GM21381 (cell line): ENCODE results near the gene ORAI1.
A peak's percentile ranks its signal among the peaks of the same experiment; 100 is the strongest.
"Not testable (repeated sequence)": the region's sequence is repeated elsewhere in the genome, so short reads cannot be mapped to it uniquely, and the experiment has no call there.

ENCODE experiments used
- ATAC-seq: cut with Tn5 transposase; IDR thresholded peaks from one replicate; pipeline ENCODE4 v1.9.1; 2021; ENCODE audit warnings: mild to moderate bottlenecking, moderate library complexity; ENCODE audit not compliant: unreplicated experiment

ORAI1 gene

DNA sequence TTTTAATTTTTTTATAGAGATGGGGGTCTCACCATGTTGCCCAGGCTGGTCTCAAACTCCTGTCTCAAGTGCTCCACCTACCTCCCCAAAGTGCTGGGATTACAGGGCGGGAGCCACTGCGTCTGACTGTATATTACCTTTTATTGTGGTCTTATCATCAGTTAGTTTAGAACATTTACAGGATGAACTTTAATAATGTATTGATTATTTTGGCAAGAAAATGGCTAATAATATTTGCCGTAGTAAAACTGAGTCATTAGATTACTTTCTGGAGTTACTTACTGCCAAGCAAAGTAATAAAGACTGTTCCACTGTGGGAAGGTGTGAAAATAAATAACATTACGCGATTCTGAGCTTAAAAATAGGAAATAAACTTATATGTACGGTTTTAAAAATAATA is 23.6 kb upstream of the ORAI1 start:
- ATAC-seq, result no peak

DNA sequence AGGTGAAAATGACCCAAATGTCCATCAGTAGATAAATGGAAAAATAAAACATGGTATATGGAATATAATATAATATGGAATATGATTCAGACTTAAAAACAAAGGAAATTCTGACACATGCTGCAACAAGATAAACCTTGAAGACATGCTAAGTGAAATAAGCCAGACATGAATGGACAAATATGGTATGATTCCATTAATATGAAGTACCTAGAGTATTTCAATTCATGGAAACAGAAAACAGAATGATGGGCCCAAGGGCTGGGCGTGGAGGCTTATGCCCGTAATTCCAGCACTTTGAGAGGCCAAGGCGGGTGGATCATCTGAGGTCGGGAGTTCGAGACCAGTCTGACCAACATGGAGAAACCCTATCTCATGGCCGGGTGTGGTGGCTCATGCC is 22.7 kb upstream of the ORAI1 start:
- no peak for ATAC-seq

DNA sequence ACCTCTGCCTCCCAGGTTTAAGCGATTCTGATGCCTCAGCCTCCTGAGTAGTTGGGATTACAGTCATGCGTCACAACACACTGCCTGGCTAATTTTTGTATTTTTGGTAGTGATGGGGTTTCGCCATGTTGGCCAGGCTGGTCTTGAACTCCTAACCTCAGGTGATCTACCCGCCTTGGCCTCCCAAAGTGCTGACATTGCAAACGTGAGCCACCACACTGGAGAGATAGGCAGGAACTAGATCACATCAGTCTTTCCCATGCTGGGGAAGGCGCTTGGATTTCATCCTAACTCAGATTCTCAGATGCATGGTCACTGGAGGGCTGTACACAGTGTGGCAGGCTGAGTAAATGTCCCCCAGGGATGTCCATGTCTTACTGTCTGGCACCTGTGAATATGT is 18.0 kb upstream of the ORAI1 start:
- no peak for ATAC-seq

- ATAC-seq, result no peak
Observed at GRCh38 chr12:121610239-121611149, 15.8 kb upstream of the ORAI1 start.

DNA sequence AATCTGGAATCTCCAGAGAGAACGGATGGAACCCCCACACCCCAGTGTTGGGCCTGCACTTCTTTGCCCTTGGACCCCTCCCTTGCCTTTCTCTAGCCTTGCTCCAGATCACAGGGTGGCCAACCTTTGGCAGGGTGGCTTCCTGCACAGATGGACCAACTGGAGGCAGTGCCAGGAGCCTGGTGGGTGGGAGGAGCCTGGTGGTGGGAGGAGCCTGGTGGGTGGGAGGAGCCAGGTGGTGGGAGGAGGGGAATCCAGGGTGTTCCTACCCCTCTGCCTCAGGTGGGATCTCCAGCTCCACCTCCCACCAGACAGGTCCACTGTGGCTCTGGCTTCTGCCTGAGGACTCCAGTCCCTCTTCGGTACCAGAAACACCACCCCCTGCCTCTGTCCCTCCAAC is 15.0 kb upstream of the ORAI1 start:
- ATAC-seq, result no peak

DNA sequence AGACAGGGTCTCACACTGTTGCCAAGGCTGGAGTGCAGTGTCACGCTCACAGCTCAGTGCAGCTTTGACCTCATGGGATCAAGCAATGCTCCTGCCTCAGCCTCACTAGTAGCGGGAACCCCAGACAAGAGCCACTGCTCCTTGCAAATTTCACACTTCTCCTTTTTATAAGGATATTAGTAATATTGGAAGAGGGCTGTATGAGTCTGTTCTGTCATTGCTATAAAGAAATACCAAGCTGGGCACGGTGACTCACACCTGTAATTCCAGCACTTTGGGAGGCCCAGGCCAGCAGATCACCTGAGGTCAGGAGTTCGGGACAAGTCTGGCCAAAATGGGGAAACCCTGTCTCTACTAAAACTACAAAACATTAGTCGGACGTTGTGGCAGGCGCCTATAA is 12.9 kb upstream of the ORAI1 start:
- ATAC-seq, result no peak

GRCh38 chr12:121614872-121615467 is 11.4 kb upstream of the ORAI1 start:
- ATAC-seq, result no peak

- ATAC-seq, result no peak
Observed at GRCh38 chr12:121618659-121619233, 7.6 kb upstream of the ORAI1 start.

GRCh38 chr12:121620333-121620891 is 5.9 kb upstream of the ORAI1 start:
- ATAC-seq, result no peak

DNA sequence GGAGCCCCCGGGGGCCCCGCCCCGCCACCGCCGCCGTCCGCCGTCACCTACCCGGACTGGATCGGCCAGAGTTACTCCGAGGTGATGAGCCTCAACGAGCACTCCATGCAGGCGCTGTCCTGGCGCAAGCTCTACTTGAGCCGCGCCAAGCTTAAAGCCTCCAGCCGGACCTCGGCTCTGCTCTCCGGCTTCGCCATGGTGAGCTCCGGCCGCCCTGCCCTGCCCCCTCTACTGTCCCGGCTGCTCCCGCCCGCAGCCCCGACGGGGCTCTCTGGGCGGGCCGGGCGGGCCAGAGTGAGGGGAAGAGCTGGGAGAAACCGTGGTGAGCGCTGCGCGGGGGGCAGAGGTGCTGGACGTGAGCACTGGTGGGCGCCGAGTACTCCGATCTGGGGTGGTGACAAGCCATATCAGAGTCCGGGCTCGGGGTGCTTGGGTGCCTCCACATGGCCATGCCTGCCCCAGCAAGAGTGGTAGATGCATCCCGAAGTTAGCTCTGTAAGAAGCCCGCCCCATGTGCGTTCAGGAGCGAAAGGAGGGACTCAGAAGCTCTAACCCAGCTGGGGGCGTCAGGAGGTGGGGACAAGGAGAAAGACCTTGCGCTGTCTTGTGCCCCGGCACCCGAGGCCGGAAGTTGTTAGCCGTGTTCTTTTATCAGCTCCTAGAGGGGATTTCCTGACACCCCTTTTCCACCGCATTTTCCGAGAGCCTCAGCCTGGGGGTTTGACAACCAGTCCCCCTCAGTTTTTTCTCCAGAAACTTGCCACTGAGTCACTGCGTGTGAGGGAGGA is 717 bp downstream of the ORAI1 start:
- peak; percentile 27 for ATAC-seq

DNA sequence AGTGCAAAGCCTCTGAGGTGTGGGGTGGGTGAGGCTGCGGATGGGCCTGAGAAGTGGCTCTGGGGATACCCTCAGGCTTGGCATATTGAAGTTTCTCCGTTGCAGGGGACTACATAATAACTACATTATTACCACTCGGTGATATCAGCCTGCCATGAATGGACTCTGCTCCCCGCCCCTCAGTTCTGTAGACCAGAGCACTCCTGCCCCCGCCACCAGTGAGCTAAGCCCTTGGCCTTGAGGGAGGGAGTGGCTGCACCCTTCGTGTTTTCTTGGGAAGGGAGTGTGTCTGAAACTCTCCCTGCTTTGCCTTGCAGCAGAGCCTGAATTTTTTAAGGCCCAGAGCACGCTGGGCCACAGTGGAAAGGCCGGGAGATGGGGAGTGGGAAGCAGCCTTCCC is 1.7 kb downstream of the ORAI1 start:
- no peak for ATAC-seq

GRCh38 chr12:121628536-121628935 is 2.2 kb downstream of the ORAI1 start:
- ATAC-seq, result no peak

GRCh38 chr12:121630791-121631355 is 4.5 kb downstream of the ORAI1 start:
- ATAC-seq, result no peak

DNA sequence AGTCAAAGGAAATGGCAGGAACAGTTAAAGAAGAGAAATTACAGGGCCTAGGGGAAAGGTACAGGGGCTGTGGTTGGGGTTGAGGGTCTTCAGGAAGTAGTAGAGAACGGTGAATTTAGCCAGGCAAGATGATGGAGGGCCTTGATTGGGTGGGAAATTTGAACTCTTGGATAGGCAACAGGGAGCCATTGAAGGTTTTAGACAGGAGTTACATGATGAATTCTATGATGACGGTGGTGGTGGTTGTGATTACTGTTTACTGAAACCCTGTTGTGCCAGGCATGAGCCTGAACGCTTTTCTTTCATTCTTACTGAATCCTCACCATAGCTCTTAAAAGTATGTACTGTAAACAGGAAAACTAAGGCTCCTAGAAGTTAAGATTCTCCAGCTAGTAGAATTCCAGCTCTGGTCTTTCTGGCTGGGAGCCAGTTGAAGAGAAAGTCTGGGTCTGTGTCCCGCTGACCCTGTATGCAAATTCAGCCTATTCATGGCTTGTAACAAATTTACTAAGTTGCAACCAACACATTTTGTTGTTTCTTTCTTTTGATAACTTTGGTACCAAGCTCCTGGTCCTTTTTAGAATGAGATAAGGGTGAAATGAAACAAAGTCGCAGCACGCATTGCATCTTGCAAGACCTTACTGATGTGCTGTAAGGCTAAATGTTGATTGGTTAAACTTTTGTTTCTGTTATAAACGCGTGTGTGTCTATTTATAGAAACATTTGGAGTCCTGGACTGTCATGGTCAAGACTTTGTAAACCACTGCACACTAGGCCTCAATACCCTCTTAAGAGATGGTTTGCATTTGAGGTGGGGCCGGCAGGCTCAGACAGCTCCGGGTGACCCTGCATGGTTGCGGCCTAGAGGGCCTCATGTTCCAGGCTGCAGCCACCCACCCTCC is 6.0 kb downstream of the ORAI1 start:
- no peak for ATAC-seq

- ATAC-seq, result not testable (repeated sequence)
Observed at GRCh38 chr12:121633833-121634196, 7.5 kb downstream of the ORAI1 start.

DNA sequence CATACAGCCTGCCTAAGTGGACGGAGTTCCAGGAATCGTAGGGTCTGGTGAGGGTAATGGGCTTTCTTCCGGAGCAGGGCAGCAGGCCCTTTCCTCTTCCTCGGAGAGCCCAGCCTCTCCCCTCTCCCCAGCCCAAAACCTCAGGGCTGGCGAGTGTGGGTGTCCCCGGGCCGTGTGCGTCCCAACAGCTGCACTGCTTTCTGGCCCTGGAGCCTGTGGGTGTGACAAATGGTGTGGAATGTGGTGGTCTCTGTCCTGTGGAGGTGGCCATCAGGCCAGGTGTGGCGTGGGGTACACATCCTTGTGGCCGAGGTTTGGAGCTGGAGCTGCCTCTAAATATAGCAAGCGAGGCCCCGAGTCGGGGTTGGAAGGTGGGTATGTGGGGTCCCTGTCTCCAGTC is 8.5 kb downstream of the ORAI1 start:
- no peak for ATAC-seq

- ATAC-seq, result no peak
Observed at GRCh38 chr12:121637231-121637914, 11.0 kb downstream of the ORAI1 start.

DNA sequence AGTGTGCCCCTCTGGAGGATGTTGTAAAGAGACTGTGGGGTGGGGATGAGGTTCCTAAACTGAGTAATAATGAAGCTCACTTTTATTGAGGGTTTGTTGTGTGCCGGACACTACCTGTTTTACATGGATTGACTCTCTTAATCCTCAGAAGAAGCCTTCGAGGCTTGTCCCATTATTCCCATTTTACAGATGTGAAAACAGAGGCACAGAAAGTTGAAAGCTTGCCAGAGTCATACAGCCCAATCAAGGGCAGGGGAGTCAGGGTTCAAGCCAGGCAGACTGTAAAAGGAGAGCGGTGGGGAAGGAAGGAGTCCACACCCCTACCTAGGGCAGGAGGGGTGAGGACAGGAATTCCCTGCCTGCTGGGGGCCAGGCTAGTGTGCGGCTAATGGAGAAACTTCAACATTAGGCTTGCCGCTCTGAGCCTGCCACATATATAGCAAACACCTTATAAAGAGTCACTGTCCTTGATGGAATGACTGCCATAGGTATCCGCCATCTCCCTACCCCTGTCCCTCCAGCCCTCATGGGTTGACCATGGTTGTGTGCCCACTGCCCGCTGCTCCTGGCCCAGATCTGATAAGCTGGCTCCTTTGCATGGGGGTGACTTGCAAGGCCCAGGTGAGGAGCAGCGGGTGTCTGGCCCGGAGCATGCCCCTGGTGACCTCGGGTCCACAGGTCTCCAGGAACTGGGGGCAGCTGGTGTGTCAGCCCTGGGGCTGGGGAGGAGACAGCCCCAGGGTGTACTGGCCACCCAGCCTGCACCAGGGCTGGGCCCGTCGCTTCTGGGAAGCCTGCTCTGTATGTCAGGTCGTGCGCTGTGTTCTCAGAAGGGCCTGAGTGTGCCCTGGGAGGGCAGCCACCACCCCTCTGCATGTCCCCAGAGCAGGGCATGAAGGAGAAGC is 12.2 kb downstream of the ORAI1 start:
- ATAC-seq, result no peak
